CD8-positive, alpha-beta memory T cell (primary cell): ENCODE measurements around the gene PAN3. TPM values are rescaled to one million over a fixed set of nuclear protein-coding genes. Genes with fewer than 3 reads are reported as not detected.
"Not testable (repeated sequence)": the region's sequence is repeated elsewhere in the genome, so short reads cannot be mapped to it uniquely, and the experiment has no call there.

Experiments used
- CTCF ChIA-PET: fragments of 350-600 bp; sonication (Branson Sonifier 250); formaldehyde crosslinking; loops from one replicate; lab custom pipeline; 2021; ENCODE audit warnings: antibody characterized with exemption; lab: Charles Lee
- POLR2A ChIA-PET: fragments of 350-600 bp; sonication (Branson Sonifier 250); formaldehyde crosslinking; loops from one replicate; lab custom pipeline; 2021; ENCODE audit warnings: antibody characterized with exemption; lab: Charles Lee
- DNase-seq, 5 donors: peaks; one replicate each; pipeline versions ENCODE4 v3.0.0 to v3.0.0-alpha.2; 2020 to 2022; ENCODE audit warnings: mixed read lengths in 1 of 5
- H3K27ac ChIP-seq: one replicate; pipeline ENCODE4 v1.7.0; 2013; ENCODE audit warnings: low read depth, mild to moderate bottlenecking, low read length, moderate library complexity
- H3K27me3 ChIP-seq: 2 replicates; pipeline ENCODE4 v1.7.0; 2013; ENCODE audit warnings: low read length, mild to moderate bottlenecking; ENCODE audit not compliant: insufficient read depth, poor library complexity, severe bottlenecking
- H3K36me3 ChIP-seq: 2 replicates; pipeline ENCODE4 v1.7.0; 2013; ENCODE audit warnings: mild to moderate bottlenecking, low read length, moderate library complexity; ENCODE audit not compliant: insufficient read depth
- H3K4me1 ChIP-seq: 2 replicates; pipeline ENCODE4 v1.7.0; 2013; ENCODE audit warnings: mild to moderate bottlenecking, low read length, moderate library complexity; ENCODE audit not compliant: insufficient read depth
- H3K4me3 ChIP-seq: 2 replicates; pipeline ENCODE4 v1.7.0; 2013; ENCODE audit warnings: mild to moderate bottlenecking, low read length
- H3K9me3 ChIP-seq: 2 replicates; pipeline ENCODE4 v1.7.0; 2013; ENCODE audit warnings: mild to moderate bottlenecking, low read length
- H3K27ac Mint-ChIP-seq, 8 donors: one replicate each; pipeline ENCODE4 v1.8.0; 2020 to 2021; ENCODE audit warnings: mixed read lengths in 8 of 8, mild to moderate bottlenecking in 6 of 8, inconsistent platforms in 3 of 8, moderate library complexity in 3 of 8
- H3K27me3 Mint-ChIP-seq, 2 donors: one replicate each; pipeline ENCODE4 v1.8.0; 2020 to 2021; ENCODE audit warnings: mixed read lengths in 2 of 2, mild to moderate bottlenecking in 1 of 2, moderate library complexity in 1 of 2
- H3K36me3 Mint-ChIP-seq, 3 donors: one replicate each; pipeline ENCODE4 v1.8.0; 2020 to 2021; ENCODE audit warnings: mixed read lengths in 3 of 3, inconsistent platforms in 1 of 3, mild to moderate bottlenecking in 1 of 3
- H3K4me1 Mint-ChIP-seq, 3 donors: one replicate each; pipeline ENCODE4 v1.8.0; 2020 to 2021; ENCODE audit warnings: mixed read lengths in 3 of 3, inconsistent platforms in 1 of 3, mild to moderate bottlenecking in 1 of 3
- H3K4me3 Mint-ChIP-seq, 7 donors: one replicate each; pipeline ENCODE4 v1.8.0; 2020 to 2021; ENCODE audit warnings: mixed read lengths in 7 of 7, mild to moderate bottlenecking in 6 of 7, moderate library complexity in 4 of 7, inconsistent platforms in 2 of 7
- H3K9me3 Mint-ChIP-seq, 5 donors: one replicate each; pipeline ENCODE4 v1.8.0; 2020 to 2022; ENCODE audit warnings: mixed read lengths in 5 of 5, mild to moderate bottlenecking in 3 of 5, moderate library complexity in 2 of 5, inconsistent platforms in 1 of 5
- polyA plus RNA-seq: library from polyadenylated mRNA; unstranded; fragments of 300-500 nt; fragmentation: Illumina TruSeq; gene quantifications from one replicate; pipeline ENCODE4 v1.2.3, GENCODE V29; 2021
- total RNA-seq, 2 experiments: library from RNA; stranded (reverse); gene quantifications; one replicate each; pipeline ENCODE4 v1.2.3, GENCODE V29; 2021

Gene PAN3
- total and polyA plus RNA-seq, 3 experiments from 2014 or later, result 5.3 to 33.3 (median 33.1) TPM

GRCh38 chr13:28100150-28101121, 37.9 kb upstream of the PAN3 start, which contains the start of gene FLT3:
Gene FLT3 (minus strand): TSS chr13:28100576. CDS start chr13:28100510, 66 bp downstream.
- peaks cover 45 to 67% of the 10 kb centered on the region in 2 donors for H3K27me3 Mint-ChIP-seq
- peak within 1 kb of the TSS; percentile 62 to 86 (median 70) for H3K4me3 Mint-ChIP-seq
- no peaks in the 10 kb centered on the region for H3K36me3 ChIP-seq

GRCh38 chr13:28101886-28102285, 36.5 kb upstream of the PAN3 start:
- H3K4me3 ChIP-seq, POLR2A ChIA-PET, H3K9me3 ChIP-seq, H3K4me1 ChIP-seq, H3K36me3 Mint-ChIP-seq, DNase-seq, H3K36me3 ChIP-seq, H3K27ac Mint-ChIP-seq, H3K27ac ChIP-seq, CTCF ChIA-PET, H3K4me3 Mint-ChIP-seq, H3K9me3 Mint-ChIP-seq: not testable (repeated sequence)
- H3K4me1 Mint-ChIP-seq, result peaks cover 4 to 11% (median 7%) of the 10 kb centered on the region in 3 donors
- H3K27me3 Mint-ChIP-seq, result peaks cover 43 to 57% of the 10 kb centered on the region in 2 donors
- peaks cover 22% of the 10 kb centered on the region for H3K27me3 ChIP-seq

More at GRCh38 chr13:28100150-28101121, 37.9 kb upstream of the PAN3 start, which contains the start of gene FLT3:
- no peaks in the 10 kb centered on the region for H3K36me3 Mint-ChIP-seq
- Histone ChIP-seq H3K4me3 (no peak within 1 kb of the TSS), H3K4me1 (peaks cover 7% of the 10 kb centered on the region), H3K9me3 (no peaks in the 10 kb centered on the region), H3K27me3 (peaks cover 25% of the 10 kb centered on the region), H3K27ac (no peak within 1 kb of the TSS)
- peaks cover 4 to 11% (median 7%) of the 10 kb centered on the region in 3 donors for H3K4me1 Mint-ChIP-seq
- H3K9me3 Mint-ChIP-seq, result peaks cover 0 to 4% (median 0%) of the 10 kb centered on the region in 5 donors
- peak within 1 kb of the TSS in 3 of 8 donors; percentile 26 to 58 (median 43) for H3K27ac Mint-ChIP-seq
- DNase-seq, result peak in 4 of 5 donors; percentile 2 to 19 (median 10)
- ChIA-PET CTCF (no interaction called here), POLR2A (no interaction called here)

GRCh38 chr13:28106976-28107375, 31.4 kb upstream of the PAN3 start:
- ChIA-PET POLR2A (no interaction called here), CTCF (no interaction called here)
- no peaks in the 10 kb centered on the region for H3K9me3 Mint-ChIP-seq
- H3K4me3 ChIP-seq, result no peak overlapping the region
- no peak overlapping the region for H3K4me3 Mint-ChIP-seq
- H3K4me1 ChIP-seq, result no peaks in the 10 kb centered on the region
- no peaks in the 10 kb centered on the region for H3K9me3 ChIP-seq
- no peak overlapping the region for H3K27ac ChIP-seq
- no peak overlapping the region for H3K27ac Mint-ChIP-seq
- no peaks in the 10 kb centered on the region for H3K4me1 Mint-ChIP-seq
- no peak for DNase-seq
- no peaks in the 10 kb centered on the region for H3K27me3 ChIP-seq
- H3K27me3 Mint-ChIP-seq, result peaks cover 15 to 19% of the 10 kb centered on the region in 2 donors
- H3K36me3 ChIP-seq, result no peaks in the 10 kb centered on the region
- H3K36me3 Mint-ChIP-seq, result no peaks in the 10 kb centered on the region

GRCh38 chr13:28110414-28110813, 27.9 kb upstream of the PAN3 start:
- ChIA-PET POLR2A (no interaction called here), CTCF (no interaction called here)
- no peaks in the 10 kb centered on the region for H3K9me3 Mint-ChIP-seq

GRCh38 chr13:28116736-28117135, 21.6 kb upstream of the PAN3 start:
- POLR2A ChIA-PET, result no interaction called here
- H3K27ac ChIP-seq, result no peak overlapping the region

More at GRCh38 chr13:28110414-28110813, 27.9 kb upstream of the PAN3 start:
- H3K27ac Mint-ChIP-seq, result no peak overlapping the region
- H3K27me3 Mint-ChIP-seq, result peaks cover 0 to 8% of the 10 kb centered on the region in 2 donors
- no peak overlapping the region for H3K4me3 Mint-ChIP-seq
- H3K4me1 Mint-ChIP-seq, result no peaks in the 10 kb centered on the region
- Histone ChIP-seq H3K27ac (no peak overlapping the region), H3K9me3 (no peaks in the 10 kb centered on the region), H3K36me3 (no peaks in the 10 kb centered on the region), H3K4me1 (no peaks in the 10 kb centered on the region), H3K4me3 (no peak overlapping the region), H3K27me3 (no peaks in the 10 kb centered on the region)
- no peaks in the 10 kb centered on the region for H3K36me3 Mint-ChIP-seq
- DNase-seq, result no peak

GRCh38 chr13:28117689-28118377, 20.5 kb upstream of the PAN3 start:
- Mint-ChIP-seq H3K27me3 (peaks cover 3 to 6% of the 10 kb centered on the region in 2 donors), H3K27ac (no peak overlapping the region), H3K4me3 (no peak overlapping the region), H3K36me3 (peaks cover 0 to 1% (median 0%) of the 10 kb centered on the region in 3 donors), H3K9me3 (no peaks in the 10 kb centered on the region), H3K4me1 (peaks cover 5 to 11% (median 11%) of the 10 kb centered on the region in 3 donors)
- H3K4me1 ChIP-seq, result no peaks in the 10 kb centered on the region
- ChIA-PET POLR2A (no interaction called here), CTCF (no interaction called here)
- DNase-seq, result no peak
- no peak overlapping the region for H3K4me3 ChIP-seq
- H3K27ac ChIP-seq, result no peak overlapping the region
- H3K9me3 ChIP-seq, result no peaks in the 10 kb centered on the region
- no peaks in the 10 kb centered on the region for H3K36me3 ChIP-seq
- H3K27me3 ChIP-seq, result no peaks in the 10 kb centered on the region

More at GRCh38 chr13:28116736-28117135, 21.6 kb upstream of the PAN3 start:
- Histone ChIP-seq H3K9me3 (no peaks in the 10 kb centered on the region), H3K36me3 (no peaks in the 10 kb centered on the region), H3K4me3 (no peak overlapping the region), H3K4me1 (no peaks in the 10 kb centered on the region), H3K27me3 (no peaks in the 10 kb centered on the region)
- Mint-ChIP-seq H3K27me3 (peaks cover 3% of the 10 kb centered on the region in 2 donors), H3K4me3 (no peak overlapping the region), H3K9me3 (no peaks in the 10 kb centered on the region), H3K27ac (no peak overlapping the region), H3K36me3 (no peaks in the 10 kb centered on the region), H3K4me1 (peaks cover 2 to 5% (median 5%) of the 10 kb centered on the region in 3 donors)
- DNase-seq, result no peak
- CTCF ChIA-PET, result no interaction called here

GRCh38 chr13:28120317-28120716, 18.0 kb upstream of the PAN3 start:
- Mint-ChIP-seq H3K4me1 (peaks cover 5 to 11% (median 11%) of the 10 kb centered on the region in 3 donors), H3K36me3 (peaks cover 0 to 1% (median 0%) of the 10 kb centered on the region in 3 donors), H3K9me3 (no peaks in the 10 kb centered on the region), H3K27me3 (peaks cover 3 to 6% of the 10 kb centered on the region in 2 donors), H3K4me3 (peak overlapping the region in 2 of 7 donors; percentile 23 to 70), H3K27ac (peak overlapping the region in 3 of 8 donors; percentile 3 to 51 (median 8))
- no peak overlapping the region for H3K4me3 ChIP-seq
- no peaks in the 10 kb centered on the region for H3K9me3 ChIP-seq
- no peak for DNase-seq
- no peaks in the 10 kb centered on the region for H3K4me1 ChIP-seq
- H3K27me3 ChIP-seq, result no peaks in the 10 kb centered on the region
- no peak overlapping the region for H3K27ac ChIP-seq
- POLR2A ChIA-PET, result no interaction called here
- CTCF ChIA-PET, result no interaction called here
- no peaks in the 10 kb centered on the region for H3K36me3 ChIP-seq
